Globus pallidus (tissue), 1 donor: ENCODE results near the gene TFCP2L1.
"Not testable (repeated sequence)": the region's sequence is repeated elsewhere in the genome, so short reads cannot be mapped to it uniquely, and the experiment has no call there.

Experiments
- DNase-seq: peaks from one replicate; pipeline ENCODE4 v3.0.0-alpha.2; 2015; ENCODE audit warnings: low spot score

Gene TFCP2L1

DNA sequence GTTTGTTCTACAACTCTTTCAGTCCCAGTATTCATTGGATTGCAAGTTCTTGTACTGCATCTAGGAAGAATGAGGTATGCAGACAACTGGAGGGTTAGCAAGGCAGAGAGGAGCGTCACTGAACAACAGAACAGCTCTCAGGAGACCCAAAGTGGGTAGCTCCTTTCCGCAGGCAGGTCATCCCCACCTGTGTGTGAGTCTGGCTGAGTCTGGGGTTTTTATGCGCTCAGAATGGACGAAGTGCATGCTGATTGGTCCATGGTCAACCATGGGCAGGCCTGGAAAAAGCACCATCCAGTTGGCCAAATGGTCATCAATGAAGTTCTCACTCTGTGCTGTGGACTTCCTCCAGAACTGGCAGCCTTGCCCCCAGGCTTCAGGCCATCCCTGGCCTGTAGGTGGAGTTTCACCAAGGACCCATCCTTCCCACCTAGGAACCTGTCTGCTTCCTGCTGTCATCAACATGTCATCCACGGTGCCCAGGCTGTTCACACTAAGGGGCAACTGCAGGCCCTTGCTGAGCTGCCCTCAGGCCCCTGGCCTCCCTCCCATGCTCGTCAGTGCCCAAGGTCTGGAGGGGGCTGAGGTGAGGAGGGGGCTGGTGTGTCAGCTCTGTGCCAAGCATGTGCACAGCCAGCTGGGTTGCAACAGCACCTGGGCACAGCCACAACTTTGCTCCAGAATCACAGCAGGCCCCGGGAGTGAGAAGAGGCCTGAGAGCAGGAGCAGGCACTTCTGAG lies 11.1 kb upstream of the TFCP2L1 start:
- no peak for DNase-seq

DNA sequence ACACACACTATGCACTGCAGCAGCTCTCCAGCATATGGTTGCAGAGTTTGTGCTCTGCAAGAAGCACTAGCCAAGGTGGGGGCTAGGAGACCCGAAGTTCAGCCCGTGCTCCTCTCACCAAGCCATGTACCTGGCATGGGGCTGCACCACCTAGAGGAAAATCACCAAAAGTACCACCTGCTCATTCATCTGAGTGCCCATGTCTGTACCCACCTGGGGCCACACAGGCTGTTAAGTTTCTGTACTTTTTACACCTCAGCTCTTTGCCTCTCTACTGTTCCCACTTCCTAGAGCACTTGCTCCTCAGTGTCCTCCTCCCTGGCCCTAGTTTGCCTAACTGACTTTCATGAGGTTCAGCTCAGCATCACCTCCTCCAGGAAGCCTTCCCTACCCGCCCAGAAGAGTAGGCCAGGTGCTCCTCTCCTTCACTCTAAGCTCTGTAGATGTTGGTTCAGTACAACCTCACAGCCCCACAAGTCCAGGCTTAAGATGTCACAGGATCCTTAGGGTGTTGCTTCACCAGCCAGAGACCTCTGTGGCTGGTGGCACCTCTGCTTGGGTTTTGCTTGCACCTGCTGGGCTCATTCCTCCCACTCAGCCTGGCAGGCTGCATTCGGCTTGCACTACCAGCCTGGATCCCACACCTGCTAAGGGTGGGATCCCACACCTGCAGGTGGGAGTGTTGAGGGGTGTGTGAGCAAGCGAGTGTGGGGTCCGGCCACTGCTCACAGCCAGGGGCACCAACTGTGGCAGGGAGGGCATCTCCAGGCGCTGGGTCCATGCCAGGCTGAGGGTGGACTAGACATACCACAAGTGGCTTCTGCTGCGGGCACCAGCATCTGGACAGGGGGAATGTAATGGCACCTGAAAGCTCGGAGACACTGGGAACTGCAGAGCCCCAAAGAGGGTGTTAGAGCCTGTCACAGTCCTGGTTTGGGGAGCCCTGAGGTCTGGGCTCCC lies 10.2 kb upstream of the TFCP2L1 start:
- no peak for DNase-seq

DNA sequence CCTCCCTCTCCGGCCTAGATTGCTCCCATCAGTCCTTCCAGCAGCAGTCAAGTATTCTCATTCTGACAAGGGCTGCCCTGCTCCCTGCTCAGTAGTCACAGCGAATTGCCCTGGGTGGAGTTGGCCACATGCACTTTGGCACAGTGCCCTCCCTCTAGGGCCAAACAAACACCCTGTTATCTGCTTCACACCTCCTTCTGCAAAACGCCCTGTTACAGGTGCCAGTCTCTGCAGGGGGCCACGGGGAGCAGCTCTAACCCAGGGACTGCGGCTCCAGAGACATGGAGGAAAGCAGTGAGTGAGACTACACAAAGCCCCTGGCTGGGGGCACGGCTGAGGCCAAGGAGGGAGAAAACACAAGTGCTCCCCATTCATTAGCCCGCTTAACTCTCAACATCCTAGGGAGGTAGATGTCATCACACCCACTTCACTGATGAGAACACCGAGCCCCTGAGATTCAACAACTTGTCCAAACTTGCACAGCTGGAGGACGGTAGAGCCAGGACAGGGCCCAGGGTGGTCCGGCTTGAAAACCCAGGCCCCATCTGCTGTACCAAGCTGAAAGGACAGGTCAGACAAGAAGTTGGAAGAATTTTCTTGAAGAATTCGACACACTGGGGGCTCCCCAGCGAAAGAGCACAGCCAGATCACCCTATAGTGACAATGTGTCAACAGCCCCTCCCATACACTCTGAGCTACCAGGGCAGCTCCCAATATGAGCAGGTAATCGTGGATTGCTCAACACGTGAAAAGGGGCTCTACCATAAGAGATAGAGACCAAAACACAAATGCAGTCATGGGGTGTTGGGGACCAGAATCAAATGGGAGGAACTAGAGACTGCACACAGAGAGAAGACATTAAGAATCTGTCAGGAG lies 8.7 kb upstream of the TFCP2L1 start:
- no peak for DNase-seq

DNA sequence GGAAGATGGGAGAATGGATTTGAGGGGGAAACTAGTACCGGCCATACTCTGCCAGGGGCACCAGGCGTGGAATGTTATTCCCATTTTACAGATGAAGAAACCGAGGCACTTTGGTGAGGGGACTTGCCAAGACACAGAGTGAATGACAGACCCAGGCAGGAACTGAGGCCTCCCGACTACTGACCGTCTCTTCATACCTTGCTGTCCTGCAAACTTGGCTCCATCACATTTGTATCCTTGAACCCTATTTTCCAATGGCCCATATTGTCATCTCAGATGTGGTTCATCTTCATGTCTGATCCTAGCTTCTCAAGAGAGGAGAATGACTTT lies 6.2 kb upstream of the TFCP2L1 start:
- no peak for DNase-seq

DNA sequence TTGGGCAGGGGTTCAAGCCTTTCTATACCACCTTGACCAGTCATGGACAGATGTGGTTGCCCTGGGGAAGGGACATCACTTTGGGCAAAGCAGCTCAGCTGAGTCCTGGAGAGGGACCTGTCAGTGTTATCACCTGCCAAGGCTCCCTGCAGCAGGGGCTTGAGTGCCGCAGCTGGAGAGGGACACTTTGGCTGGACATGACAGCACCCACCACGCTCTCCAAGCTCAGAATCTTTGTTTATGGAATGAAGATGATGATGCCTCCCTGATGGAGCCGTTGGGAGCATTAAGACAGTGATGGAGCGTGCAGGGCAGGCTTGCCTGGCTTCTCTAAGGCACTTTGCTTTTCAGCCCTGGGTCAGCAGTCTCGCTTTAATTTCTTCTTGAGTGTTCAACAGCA lies 4.3 kb upstream of the TFCP2L1 start:
- DNase-seq: no peak

DNA sequence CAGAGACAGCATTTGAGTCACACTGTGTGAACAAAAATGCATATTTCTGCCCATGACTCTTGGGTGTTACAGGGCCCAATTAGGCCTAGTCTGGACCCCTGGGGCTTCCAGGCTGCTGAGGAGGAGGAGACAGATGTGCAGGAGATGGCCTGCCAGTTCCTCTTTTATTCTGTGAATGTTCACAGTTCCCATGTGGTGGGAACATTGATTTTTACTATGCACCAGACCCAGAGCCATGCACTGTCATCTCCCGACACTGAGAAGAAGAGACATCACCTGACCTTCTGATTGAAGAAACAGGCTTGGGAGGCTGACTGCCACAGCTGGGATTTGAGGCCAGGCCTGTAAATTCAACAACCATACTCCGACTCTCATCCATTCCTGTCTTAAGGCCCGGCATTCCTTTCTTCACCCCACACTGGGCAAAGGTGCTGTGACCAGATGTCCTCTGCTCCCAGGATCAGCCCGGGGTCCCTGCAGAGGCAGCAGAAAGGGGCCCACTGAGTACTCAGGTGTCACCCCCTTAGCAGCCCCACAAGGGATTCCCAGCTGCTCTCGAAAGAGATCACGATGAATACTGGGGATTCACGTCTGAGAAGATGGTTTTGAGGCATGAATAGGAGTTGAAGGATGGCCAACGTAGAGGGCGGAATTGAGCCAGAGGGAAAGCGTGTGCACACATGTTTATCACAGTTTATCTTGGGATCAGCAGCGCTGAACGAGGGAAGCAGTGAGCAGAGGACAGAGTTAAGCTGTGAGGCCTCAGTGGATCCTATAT lies 3.6 kb upstream of the TFCP2L1 start:
- DNase-seq: no peak

DNA sequence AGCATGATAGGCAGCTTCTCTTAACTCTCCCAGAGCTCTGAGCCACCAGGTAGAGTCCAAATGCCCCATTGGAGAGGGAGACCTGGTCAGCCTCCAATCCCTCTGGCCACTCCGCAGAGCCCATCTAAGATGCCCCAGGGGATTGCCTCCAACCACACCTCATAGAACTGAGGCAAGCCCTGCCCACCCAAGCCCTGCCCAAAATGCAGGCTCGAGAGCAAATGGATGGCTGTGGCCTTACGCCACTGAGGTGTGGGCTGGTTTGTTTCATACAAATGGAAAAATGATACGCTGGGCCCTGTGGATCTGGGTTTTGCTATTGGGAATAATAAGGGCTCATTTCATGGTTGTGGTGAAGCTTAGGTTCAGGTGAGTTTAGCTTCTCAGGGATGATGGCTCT lies 3.0 kb upstream of the TFCP2L1 start:
- DNase-seq: no peak

DNA sequence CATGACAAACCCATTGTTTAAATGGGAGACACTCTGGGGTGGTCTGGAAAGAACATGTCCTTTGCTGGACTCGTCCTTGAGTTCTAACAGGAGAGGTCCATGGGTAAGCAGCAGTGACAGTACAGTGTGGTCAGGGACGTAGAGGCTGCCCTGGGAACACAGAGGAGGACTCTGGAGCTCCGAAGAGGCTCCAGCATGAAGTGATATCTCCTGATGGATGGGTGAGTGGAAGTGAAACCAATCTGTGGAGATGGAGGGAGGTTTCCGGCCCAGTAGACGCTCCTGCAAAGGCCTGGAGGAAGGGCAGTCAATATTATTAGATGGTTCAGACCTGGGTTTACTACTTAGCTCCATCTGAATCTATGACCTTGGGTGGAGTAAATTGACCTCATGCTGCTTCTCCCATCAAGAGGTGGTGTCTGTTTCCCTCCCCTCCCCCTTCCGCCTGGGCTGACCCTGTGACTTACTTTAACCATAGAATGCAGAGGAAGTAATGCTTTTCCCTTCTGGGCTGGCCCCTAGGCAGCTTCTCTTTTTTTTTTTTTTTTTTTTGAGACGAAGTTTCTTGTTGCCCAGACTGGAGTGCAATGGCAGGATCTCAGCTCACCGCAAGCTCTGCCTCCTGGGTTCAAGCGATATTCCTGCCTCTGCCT lies 2.3 kb upstream of the TFCP2L1 start:
- DNase-seq: peak; percentile 35

DNA sequence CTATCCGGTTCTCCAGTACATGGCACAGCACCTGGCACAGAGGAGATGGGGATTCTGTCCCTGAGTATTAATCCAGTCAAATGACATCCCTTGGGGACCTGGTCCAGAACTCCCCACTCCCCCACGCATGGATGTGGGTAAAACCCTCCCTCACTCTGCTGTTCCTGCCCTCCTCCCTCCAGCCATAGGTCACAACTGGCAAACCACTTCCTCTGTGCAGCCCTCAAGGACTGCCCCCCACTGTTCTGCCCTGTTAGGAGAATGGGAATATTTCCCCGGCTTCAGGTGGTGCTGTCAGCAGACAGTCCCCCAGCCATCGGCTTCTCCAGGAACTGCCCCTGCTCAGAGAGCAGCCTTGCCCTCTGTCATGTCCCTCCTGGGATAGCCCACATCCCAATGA lies 1.5 kb upstream of the TFCP2L1 start:
- DNase-seq: no peak

DNA sequence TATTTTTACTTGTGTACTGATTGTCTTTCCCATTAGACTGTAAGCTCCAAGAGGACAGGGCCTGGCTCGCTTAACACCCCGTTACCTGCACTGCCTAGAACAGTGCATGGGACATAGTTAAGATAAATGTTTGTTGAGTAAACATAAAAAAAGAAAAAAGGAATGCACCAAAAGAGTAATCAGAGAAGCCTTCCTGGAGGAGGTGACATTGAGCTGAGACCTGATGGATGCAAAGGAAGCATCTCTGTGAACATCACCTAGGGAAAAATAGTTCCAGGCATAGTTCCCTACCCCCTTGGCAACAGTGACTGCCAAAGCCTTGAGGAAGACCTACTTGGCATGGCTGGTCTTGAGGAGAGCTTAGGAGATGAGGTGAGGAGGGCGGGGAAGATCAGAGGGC lies 924 bp upstream of the TFCP2L1 start:
- DNase-seq: no peak

DNA sequence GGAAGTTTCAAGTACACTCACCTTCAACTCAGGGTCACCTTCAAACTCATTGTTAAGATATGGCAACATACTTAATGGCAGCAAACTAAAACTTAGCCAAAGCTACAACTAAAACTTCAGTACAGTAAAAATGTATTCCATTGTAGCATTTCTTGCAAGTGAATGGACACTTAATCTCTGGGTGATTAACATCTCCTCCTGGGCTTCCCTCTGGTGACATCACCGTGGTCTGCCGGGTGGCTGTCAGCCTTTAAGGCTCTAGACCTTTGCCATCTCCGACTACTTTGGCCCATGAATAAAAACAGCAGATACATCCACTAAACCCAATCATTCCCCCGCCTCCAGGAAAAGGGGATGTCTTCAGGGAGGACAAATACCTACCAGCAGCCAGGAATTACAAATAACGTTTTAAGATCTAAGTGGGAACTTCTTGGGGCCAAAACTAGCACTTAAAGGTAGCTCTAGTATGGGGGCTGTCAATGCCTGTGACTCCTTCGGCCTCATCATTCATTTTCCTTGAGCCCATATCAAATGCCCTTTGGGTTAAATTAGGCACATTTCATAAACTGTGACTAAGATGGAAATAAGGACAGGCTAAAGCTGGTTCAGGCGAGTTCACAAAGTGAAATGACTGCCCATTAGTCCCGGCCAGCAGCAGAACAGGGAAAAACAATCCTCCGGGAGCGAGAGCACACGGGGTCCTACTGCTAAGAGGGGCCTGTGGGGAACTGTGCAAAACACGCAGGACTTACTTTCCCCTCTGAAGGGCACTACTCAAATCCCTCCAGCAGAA lies 1.1 kb downstream of the TFCP2L1 start:
- DNase-seq: no peak

DNA sequence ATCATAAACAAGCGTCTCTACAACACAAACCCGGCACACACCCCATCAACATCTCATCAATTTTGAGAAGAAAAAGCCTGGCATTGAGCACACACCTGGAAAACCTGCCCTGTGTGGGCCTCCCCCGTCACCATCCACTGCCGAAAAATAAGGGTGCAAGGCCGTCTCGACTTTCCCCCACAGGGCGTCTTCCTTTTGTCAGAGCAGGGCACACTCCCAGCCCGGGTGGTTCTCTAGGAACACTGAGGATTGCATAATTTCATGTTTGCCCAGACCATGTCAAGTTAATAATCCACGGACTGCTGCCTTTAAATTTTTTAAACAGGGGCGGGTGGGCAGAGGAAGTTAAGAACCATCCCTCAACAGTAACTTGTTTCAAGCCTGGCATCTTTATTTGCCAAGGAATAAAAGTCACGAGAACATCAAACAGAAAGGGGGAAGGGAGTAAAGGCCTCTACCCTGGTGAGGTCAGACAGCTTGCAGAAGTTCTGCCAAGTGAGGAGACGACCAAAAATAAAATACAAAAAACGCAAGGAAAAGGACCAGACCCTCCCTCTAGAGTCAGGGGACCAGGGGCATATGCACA lies 2.1 kb downstream of the TFCP2L1 start:
- DNase-seq: no peak

DNA sequence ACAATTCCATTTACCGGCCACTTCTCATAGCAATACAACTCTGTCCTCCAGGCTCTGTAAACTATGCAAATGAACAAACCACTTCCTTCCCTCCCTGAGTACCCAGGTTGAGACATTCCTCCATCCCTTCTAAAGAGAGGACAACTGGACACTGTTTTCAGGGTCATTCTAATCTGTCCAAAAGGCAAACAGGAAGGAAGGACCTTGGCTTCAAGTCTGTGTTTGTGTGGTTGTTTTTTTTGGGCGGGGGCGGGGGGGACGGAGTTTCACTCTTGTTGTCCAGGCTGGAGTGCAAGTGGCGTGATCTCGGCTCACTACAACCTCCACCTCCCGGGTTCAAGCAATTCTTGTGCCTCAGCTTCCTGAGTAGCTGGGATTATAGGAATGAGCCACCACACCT lies 3.3 kb downstream of the TFCP2L1 start:
- DNase-seq: no peak

DNA sequence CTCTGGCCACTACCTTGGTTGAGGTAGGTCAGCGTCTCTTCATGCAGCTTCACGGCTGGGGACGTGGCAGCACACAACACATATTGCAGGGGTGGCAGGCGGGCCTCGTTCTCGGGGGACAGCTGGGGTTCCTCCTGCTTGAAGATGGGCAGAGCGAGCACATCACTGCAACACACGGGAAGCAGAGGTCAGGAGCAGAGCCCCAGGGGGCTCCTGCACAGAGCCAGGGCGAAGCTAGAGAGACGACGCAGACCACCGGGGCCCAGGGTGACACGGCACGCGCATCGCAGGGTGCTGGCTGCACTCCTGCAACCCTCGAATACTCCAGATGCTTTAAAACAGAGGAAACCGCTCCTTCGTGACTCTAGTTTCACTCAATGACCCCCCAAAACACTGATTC lies 3.9 kb downstream of the TFCP2L1 start:
- no peak for DNase-seq

DNA sequence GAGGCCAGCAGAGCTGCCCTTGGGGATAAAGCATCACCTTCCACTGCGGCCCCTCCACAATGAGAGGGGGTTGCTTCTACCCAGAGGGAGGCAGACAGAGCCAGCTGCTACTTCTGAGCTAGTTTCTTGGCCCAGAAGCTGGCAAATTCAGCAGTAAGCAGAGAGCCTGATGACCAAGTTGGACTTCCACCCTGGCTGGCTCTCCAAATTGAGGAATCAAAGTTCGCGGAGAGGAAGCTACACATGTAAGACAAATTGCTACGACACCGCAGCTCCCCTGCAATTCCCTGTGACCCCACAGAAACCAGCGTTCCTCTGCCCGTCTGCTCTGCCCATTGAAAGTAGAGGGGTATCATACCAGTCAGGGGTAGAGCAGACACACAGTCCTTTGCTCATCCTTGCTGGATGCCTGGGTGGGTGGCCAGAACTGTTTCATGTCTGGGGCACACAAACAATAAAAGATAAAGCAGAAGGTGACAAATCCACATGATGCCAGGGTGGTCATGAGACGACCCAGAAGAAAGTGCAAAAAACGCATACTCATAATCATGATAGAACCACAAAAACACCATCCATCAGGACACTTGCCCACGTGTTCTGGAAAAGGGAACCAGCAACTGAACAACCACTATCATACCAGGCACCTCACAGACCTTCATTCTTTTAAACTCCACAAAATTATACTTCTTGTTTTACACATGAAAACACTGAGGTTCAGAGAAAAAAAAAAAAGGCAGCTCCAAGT lies 5.4 kb downstream of the TFCP2L1 start:
- no peak for DNase-seq

DNA sequence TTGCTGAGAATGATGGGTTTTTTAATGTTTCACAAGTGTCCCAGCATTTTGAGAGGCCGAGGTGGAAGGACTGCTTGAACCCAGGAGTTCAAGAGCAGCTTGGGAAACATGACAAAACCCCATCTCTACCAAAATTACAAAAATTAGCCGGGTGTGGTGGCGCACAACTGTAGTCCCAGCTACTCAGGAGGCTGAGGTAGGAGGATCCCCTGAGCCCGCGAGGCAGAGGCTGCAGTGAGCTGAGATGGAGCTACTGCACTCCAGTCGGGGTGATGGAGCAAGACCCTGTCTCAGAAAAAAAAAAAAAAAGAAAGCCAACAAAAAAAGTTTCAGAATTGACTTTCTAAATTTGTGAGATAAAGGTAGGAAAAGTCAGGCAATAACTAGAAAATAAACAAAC lies 8.7 kb downstream of the TFCP2L1 start:
- DNase-seq: no peak

DNA sequence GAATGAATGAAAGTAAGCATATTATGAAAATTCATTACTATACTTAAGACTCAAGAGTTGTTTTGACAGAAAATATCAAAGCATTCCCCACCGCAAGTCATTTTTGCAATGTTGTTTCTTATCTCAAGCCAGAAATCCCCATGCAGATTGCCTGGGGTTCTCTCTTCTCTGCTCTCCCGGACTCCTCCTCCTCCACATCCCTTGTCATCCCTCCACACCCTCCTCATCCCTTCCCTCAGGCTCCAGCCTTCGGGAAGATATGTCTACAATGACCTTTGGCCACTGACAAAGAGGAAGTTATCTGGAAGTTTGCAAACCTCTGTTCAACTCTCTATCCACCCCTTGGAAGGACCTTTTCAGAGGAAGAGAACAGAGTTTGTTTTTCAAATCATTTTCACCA lies 11.9 kb downstream of the TFCP2L1 start:
- no peak for DNase-seq

DNA sequence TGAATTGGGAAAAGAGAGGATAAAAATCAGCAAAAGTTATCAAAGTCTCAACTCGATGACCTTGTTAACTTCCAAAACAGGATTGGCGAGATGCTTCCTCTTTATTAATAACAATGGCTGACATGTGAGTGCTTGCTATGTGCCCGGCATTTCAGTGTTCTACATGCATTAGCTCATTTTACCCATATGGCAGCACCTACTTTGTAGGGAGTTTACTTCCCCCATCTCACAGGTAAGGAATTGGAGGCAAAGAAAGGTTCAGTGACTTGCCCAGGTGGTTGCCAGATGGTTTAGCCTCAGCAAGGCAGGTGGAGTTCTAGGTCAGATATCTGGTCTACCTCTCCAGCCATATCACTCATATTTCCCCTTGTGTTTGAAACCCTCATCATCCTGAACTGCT lies 12.4 kb downstream of the TFCP2L1 start:
- no peak for DNase-seq

DNA sequence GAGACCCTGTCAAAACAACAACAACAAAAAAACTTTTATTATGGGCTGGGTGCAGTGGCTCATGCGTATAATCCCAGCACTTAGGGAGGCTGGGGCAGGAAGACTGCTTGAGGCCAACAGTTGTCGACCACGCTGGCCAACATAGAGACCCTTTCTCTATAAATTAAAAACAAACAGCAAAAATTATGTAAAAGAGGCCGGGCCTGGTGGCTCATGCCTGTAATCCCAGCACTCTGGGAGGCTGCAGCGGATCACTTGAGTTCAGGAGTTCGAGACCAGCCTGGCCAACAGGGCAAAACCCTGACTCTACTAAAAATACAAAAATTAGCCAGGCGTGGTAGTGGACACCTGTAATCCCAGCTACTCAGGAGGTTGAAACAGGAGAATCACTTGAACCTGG lies 15.6 kb downstream of the TFCP2L1 start:
- not testable (repeated sequence) for DNase-seq
